ENCODE results near the gene EEFSEC.

- TF ChIP-seq CTCF (IDR thresholded peaks at IDR 0.05) = no peak
- no peak for TF ChIP-seq POLR2AphosphoS5 (IDR thresholded peaks at IDR 0.05)
- no peak for TF ChIP-seq POLR2A (IDR thresholded peaks at IDR 0.05; ENCODE audit: low read depth)
Measured at GRCh38 chr3:128155616-128156360, 2.5 kb downstream of the EEFSEC start.
